ENCODE measurements around the gene XCL2. TPM values are rescaled to one million over a fixed set of nuclear protein-coding genes. Genes with fewer than 3 reads are reported as not detected.

Gene XCL2
- total RNA-seq, 6 donors from 2014 or later, result 1.3 to 9.0 (median 1.7) TPM; not detected in 2

GRCh38 chr1:168491527-168492164, 52.2 kb downstream of the XCL2 start:
- no peaks in the 10 kb centered on the region for H3K36me3 ChIP-seq
- no peak overlapping the region for H3K27ac ChIP-seq
- ATAC-seq (ENCODE audit: low FRiP score in 2 of 2) (no peak), DNase-seq (no peak)
- no peak overlapping the region for H3K4me3 ChIP-seq
- WGBS, 2 donors, result 37 to 45% methylated on average over 1 of the region's 1 CpG
- H3K9me3 ChIP-seq, result no peaks in the 10 kb centered on the region
- no peaks in the 10 kb centered on the region for H3K27me3 ChIP-seq
- H3K4me1 ChIP-seq, result no peaks in the 10 kb centered on the region
- TF ChIP-seq EP300 (IDR thresholded peaks at IDR 0.05) (no peak), POLR2AphosphoS5 (IDR thresholded peaks at IDR 0.05) (no peak), CTCF (IDR thresholded peaks at IDR 0.05) (no peak), POLR2A (IDR thresholded peaks at IDR 0.05) (no peak)

Other genes starting within 250 kb of the XCL2 start
- gene XCL1, start 32.6 kb upstream of the XCL2 start, total RNA-seq, result 1 to 10 TPM in 3 of 6 donors, under 1 TPM in 2, not detected in 1; 0.30 to 2.2 (median 1.2) TPM
- gene DPT, start 185.2 kb upstream of the XCL2 start, total RNA-seq, result 10 to 100 TPM in 5 of 6 donors, not detected in 1; 11.5 to 22.4 (median 12.3) TPM